ENCODE results near the gene NPHS2.

DNA sequence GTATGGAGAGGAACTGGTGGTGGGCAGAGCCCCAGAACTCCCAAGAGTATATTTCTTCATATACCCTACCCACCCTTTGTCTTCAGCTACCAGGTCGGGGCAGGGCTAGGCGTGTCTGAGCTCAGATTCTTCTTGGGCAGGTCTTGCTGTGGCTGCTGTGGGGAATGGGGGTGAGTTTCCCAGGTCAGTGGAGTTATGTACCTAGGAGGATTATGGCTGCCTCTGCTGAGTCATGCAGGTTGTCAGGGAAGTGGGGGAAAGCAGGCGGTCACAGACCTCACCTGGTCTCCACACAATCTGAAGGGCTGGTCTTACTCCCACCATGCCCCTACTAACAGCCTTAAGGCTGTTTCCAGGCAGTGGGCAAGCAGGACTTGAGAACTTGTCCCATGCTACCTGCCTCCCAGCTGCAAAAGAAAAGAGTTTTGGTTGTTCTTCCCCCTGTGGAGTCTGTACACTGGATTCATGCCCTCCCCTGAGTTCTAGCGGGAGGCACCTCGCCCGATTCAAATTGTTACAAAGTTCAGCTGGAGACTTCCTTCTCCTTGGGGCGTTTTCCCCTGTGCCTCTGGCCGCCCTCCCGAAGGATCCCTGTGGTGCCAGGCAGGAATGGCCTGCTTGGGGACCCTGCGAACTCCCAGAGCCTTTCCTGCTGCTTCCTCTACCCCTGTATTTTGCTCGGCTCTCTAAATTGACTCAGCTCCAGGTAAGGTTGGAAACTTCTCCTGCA, 58.6 kb downstream of the NPHS2 start:
- TF ChIP-seq CTCF (IDR thresholded peaks at IDR 0.05) (no peak), POLR2A (IDR thresholded peaks at IDR 0.05; ENCODE audit: low read depth) (no peak)

Data from esophagus muscularis mucosa (tissue), 3 donors.